C1 segment of cervical spinal cord (tissue), 14 donors: ENCODE measurements around the gene POLL.
A peak's percentile ranks its signal among the peaks of the same experiment; 100 is the strongest.

Experiments used
- DNase-seq, 14 donors: peaks; one replicate each; lab custom pipeline; 2025; lab: John Stamatoyannopoulos, UW

Gene POLL

GRCh38 chr10:101560298-101561067 lies 27.6 kb downstream of the POLL start:
- DNase-seq: no peak

GRCh38 chr10:101559596-101560297 lies 28.3 kb downstream of the POLL start:
- DNase-seq: no peak

- no peak for DNase-seq
These were observed 29.1 kb downstream of the POLL start for GRCh38 chr10:101558671-101559595.

- no peak for DNase-seq
These were observed 29.9 kb downstream of the POLL start for GRCh38 chr10:101558204-101558603.

- no peak for DNase-seq
These were observed 30.5 kb downstream of the POLL start for GRCh38 chr10:101557541-101557940.

GRCh38 chr10:101552442-101552841 lies 35.6 kb downstream of the POLL start:
- no peak for DNase-seq

GRCh38 chr10:101550965-101551364 lies 37.1 kb downstream of the POLL start:
- DNase-seq: no peak

- DNase-seq: no peak
These were observed 42.2 kb downstream of the POLL start for GRCh38 chr10:101545898-101546297.

GRCh38 chr10:101538446-101538845 lies 49.6 kb downstream of the POLL start:
- DNase-seq: no peak

GRCh38 chr10:101536800-101537199 lies 51.3 kb downstream of the POLL start:
- no peak for DNase-seq

GRCh38 chr10:101535949-101536348 lies 52.1 kb downstream of the POLL start:
- no peak for DNase-seq

GRCh38 chr10:101529725-101530553 lies 58.1 kb downstream of the POLL start:
- DNase-seq: peak in 2 of 14 donors; percentile 2 to 5

- no peak for DNase-seq
These were observed 58.9 kb downstream of the POLL start for GRCh38 chr10:101529207-101529606.
